NCI-H2196 treated with DMSO at 0.1 percent for 48 hours (cell line): ENCODE measurements around the gene UBL3.

ENCODE experiments used
- DNase-seq: peaks from one replicate; lab custom pipeline; 2025; ENCODE audit not compliant: unreplicated experiment; lab: John Stamatoyannopoulos, UW

The UBL3 gene

DNA sequence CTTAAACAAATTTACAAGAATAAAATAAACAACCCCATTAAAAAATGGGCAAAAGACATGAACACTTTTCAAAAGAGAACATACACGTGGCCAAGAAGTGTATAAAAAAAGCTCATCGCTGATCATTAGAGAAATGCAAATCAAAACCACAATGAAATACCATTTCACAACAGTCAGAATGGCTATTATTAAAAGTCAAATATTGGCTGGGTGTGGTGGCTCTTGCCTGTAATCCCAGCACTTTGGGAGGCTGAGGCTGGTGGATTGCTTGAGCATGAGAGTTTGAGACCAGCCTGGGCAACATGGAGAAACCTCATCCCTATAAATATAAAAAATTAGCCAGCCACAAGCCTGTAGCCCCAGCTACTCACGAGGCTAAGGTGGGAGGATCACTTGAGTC is 89.9 kb downstream of the UBL3 start:
- DNase-seq: no peak

DNA sequence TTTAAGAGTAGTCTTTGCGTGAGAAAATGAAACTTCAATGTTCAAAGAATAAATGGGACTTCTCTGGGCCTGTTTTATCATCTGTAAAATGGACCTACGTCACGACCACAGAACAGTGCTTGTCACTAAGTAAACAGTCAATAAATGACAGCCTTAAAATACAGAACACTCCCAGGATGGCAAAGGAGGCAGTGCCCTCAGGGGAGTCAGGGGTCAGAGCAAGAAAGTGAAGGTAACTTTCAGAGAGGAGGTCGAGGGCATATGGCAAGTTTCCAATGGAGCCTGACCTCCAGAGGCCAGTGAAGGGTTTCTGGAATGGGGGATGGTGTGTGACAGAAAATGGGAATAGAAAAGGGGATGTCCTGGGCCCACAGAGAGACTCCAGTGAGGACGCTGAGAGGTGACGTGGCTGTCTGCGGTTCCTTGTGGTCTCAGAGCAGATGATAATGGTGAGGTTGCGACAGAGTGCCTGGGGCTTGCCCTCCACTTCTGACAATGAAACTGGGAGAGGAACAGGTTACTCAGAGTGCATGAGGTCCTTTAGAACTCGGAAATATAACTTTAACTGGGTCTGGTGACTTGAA is 91.8 kb downstream of the UBL3 start:
- no peak for DNase-seq

DNA sequence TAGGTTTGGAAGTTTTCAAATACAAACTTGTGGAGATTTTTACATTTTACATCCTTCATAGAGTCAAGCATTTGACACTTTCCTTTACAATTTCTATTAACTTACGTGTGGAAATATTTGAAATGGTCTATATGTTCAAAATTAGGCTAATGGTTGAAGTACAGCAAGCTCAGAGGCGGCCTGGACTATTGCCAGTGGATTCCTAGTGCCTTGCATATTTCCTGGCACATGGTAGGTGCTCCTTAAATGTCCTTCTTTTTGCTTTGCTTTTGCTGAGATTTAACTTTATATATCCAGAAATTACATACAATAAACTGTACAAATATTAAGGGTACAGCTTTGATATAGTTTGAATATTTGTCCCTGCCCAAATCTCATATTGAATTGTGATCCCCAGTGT is 93.9 kb downstream of the UBL3 start:
- DNase-seq: no peak

DNA sequence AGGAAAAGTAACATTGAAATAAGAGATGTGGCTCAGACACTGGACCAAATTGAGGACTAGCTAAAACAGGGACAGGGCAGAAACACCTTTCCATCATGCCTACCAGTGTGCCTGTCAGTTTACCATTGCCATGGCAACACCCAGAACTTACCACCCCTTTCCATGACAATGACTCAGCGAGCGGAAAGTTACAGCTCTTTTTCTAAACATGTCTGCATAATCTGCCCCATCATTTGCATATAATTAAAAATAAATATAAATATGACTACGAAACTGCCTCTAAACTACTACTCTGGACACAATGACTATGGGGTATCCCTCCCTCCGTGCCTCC is 96.0 kb downstream of the UBL3 start:
- no peak for DNase-seq

DNA sequence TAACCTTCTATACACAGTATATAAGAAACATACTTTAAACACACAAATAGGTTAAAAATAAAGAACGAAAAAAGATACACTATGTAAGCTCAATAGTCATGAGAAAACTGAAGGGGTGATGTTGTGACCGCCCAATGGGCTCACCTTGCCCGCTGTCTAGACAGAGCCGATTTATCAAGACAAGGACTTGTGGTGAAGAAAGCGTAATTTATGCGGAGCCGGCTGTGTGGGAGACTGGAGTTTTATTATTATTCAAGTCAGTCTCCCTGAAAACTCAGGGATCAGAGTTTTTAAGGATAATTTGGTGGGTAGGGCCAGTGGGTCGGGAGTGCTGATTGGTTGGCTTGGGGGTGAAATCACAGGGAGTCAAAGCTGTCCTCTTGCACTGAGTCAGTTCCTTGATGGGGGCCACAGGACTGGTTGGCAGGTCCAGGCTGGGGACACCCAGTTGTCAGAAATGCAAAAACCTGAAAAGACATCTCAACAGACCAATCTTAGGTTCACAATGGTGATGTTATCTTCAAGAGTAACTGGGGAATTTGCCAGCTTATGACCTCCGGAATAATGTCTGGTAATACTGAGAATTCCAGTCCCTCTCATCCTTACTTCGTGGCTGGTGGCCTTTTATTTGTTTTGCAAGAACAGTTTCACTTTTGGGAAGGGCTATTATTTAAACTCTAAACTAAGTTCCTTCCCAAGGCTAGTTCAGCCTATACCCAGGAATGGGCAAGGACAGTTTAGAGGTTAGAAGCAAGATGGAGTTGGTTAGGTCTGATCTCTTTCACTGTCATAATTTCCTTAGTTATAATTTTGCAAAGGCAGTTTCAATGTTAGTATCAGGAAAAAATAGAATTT is 96.6 kb downstream of the UBL3 start:
- no peak for DNase-seq

DNA sequence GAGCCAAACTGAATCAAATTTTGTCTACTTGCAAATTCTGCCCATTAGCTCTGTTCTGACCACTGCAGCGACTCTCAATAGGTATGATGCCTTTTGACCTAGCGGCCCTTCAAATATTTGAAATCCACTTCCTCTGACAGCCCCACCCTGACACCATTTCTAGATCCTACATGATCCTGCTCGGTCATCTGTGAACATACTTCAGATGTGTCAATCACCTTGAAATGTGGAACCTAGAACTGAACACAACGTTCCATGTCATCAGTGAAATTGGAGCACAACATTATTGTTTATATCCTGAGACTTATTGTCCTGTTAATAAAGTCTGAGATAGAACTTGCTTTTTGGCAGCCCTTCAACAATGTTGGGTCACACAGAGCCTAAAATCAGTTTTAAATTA is 98.2 kb downstream of the UBL3 start:
- no peak for DNase-seq

DNA sequence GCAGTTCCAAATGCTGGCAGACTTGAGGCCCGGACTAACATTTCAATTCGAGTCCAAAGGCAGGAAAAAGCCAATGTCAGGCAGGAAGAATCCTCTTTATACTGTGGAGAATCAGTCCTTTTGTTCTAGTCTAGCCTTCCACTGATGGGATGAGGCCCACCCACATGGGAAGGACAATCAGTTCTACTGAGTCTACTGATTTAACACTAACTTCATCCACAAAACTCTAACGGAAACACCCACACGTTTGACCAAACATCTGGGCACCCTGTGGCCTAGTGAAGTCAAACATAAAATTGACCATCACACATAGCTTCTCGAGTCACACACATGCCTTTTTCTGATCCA is 100.3 kb downstream of the UBL3 start:
- DNase-seq: no peak

DNA sequence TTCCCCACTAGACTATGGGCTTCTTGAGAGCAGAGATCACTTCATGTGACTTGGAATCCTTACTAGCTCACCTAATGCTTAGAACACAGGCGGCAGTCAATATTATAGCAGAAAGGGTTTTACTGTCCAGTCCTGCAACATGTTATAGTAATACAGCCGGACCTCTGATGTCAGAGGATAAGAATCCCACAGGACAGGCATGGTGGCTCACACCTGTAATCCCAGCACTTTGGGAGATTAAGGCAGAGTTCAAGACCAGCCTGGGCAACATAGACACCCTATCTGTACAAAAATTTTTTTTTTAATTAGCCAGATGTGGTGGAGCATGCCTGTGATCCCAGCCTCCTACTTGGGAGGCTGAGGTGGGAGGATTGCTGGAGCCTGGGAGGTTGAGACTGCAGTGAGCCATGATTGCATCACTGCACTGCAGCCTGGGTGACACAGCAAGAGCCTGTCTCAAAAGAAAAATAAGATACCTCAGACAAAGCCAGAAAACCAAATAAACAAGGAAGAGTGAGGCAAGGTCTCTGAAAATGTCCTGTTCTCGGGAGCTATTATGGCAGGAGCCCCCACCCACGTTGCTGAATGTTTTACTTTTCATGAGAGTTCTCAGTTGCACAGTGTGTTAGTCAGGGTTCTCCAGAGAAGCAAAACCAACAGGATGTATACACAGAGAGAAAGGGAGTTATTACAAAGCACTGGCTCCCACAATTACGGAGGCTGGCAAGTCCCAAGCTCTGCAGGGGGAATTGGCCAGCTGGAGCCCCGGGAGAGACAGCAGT is 100.8 kb downstream of the UBL3 start:
- DNase-seq: no peak

DNA sequence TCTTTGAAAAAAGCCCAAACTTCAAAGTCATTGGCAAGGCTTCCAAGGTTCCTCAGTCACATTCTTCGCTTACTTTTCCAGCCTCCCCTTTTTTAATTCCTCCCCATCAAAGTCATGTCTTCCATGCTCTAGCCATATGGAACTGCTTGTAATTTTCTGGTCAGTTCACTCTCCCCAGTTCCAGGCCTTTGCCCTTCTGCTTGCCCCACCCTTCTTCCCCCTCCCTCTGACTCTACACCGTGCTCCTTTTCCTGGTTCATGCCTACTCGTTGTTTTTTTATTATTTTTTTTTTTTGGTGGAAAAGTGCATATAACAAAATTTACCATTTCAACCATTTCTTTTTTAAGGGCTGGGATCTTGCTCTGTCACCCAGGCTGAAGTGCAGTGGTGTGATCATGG is 102.3 kb downstream of the UBL3 start:
- no peak for DNase-seq

DNA sequence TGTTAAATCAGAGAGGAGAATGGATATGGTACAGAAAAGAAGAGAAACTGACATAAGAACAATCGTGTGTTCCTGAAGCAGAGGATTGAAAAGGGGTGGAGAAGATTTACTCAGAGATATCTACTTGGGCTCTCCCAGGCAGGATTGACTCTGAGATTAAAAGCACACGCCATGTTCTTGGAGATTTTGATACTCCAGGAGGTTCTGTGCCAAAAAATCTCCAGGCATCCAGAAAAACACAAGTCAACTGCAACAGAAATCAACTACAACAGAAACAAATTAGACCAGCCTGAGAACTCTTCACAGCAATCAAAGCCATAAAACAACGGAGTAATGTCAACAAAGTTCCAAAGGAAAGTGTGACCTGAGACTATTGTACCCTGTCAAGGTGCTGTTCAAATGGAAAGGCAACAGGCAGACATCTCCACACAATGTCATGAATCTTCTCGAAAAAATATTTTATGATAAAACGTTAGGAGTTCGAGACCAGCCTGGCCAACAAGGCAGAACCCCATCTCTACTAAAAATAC is 104.2 kb downstream of the UBL3 start:
- DNase-seq: no peak

DNA sequence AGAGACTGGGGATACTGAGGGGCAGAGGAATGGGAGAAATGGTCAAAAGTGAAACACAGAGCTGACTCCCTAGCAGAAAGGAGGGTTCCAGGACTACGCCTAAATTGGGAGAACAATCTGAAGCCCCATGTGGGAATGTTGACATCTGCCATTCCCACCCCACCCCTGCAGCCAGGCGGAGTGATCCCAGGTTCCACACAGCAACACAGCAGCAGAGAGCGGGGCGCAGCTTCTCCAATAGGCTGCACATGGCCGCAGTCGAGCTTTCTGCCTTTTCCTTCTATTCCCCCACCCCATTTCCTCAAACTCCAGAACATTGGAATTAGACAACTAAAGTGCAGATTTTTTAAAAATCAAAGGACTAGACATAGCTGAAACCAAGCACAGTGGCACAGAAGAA is 104.7 kb downstream of the UBL3 start:
- DNase-seq: no peak

DNA sequence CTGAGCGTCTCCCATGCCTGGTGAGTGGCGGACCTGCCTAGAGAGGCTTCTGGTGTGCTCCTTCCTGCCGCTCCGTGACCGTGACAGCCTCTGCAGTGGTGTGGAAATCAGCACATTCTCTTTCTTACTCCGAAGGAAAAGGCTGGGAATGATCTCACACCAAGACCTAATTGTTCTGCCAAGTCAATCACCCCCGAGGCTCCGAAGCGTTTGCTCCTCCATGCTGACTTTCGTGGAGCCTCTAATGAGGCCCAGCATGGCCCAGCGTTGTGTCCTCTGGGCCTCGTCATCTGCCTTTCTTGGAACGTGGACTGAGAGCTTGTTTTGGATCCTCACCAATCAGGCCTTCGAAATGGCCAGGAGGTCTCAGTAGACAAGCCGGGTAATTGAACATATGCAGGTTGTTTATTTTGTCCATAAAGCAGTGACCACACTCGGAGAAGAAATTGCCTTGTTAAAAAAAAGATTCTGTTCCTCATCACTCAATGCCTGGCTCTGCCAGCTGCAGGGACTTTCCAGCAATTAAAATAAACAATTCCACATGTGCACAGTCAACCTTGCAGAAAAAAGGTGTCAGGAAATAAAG is 107.1 kb downstream of the UBL3 start:
- DNase-seq: no peak

DNA sequence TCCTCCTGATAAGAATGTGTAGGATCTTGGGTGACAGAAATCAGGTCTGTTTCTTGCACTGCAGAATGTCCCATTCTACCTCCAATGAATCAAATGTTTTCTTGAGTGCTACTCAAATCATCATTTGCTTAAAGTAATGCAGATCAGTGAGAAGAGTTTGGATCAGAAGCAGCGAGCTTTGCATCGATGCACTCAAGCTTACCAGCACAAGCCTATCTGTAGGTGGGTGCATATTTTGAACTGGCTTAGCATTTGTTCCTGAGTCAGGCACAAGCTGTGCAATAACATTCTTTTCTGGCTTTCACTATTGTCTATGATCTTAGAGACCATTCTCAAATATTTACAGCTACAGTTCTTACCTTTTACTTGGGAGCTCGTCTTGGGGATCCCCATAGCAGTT is 109.5 kb downstream of the UBL3 start:
- no peak for DNase-seq

DNA sequence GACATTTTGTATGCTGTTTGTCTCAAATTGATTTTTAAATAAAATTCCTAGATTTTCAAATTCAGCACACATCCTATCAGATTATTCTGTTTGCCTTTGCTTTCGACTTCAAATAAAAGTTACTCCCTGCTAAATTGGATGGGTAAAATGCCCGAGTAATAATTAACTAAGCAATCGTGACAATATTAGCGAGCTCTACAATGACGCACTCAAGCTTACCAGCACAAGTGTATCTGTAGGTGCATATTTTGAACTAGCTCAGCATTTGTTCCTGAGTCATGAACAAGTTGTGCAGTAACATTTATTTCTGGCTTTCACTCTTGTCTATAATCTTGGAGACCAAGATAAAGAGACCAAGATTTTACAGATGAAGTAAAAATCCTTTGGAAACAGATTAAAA is 113.4 kb downstream of the UBL3 start:
- no peak for DNase-seq

DNA sequence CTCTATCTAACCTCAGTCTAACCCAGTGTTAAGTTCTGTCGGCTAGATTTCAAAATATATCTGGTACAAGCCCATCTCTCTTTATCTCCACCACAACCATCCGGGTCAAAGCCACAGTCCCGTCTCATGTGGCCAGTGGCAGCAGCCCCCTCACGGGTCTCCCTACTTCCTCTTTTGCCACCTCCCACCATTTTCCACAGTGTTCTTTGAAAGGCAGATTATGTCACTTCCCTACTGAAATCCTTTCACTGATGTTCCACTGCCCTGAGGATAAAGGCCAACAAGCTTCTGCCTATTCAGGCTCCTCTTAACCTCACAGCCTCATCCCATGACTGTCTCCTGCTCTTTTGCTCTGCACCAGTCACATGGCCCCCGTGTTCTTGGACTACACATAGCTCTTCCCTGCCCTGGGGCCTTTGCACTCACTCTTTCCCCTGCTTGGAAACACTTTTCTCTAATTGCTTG is 117.2 kb downstream of the UBL3 start:
- DNase-seq: no peak

DNA sequence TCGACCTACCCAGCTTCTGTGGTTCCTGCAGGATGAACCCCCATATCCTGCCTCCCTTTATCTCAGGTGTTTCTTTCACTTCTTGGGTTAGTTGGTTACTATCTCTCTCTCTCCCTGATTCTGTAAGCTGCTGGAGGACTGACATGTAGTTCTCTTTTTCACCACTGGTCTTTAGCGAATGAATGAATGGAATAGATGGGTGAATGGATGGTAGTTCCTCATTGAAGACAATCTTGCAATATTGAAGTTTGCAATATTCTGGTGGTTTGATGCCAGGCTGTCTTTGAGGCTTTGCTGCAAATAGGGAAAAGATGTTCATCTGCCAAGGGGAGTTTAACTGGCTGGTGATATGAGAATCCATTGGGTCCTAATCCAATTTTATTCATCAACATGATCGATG is 120.2 kb downstream of the UBL3 start:
- no peak for DNase-seq

DNA sequence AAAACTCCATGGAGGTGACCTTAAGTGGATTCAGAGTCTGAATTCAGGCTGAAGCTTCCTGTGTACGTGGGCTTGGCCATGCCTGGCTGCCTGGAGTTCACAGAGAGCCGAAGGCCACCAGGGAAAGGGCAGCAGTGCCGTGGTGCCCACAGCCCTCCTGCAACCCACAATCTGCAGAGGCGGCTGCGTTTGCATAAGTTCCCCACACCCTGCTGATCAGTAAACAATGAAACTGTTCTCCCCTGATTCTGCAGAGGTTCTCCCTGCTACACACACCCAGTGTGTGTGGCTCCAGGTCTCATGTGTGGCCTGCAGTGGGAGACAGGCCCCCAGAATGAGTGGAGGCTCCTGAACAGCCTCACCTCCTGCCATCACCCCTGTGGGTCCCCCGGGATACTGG is 128.0 kb downstream of the UBL3 start:
- no peak for DNase-seq

DNA sequence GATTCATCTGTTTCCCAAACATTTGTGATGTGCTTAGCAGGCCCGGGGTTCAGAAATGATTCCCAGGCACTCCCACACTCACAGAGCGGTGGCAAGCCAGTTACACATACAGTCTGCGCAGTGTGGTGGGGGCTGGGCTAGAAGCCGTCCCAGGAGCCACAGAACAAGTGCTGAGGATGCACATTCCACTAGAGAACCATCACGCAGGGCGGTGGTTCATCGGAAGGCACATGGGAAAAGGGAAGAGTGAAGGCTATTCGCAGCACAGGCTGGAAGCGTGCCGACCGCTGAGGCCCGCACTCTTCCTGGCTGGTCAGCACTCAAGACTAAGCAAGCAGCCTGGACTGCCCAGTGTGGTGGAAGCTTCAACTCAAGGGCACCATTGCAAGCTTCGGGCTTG is 128.7 kb downstream of the UBL3 start:
- DNase-seq: no peak

DNA sequence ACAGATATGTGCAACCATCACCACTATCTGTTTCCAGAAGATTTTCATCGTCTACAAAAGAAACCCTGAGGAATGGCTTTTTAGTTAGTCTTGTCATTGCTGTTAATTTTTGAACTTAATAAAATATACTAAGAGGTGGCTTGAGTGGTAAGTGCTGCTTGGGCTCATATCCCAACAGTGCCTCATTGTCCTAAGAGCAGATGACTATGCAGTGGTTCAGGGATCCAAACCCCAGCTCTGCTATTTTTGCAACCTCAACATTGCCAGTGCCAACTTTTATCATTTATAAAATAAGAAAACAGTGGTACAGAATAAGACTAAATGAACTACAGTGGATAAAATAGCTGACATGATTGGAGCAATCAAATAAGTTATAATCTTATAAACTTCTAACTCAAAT is 131.7 kb downstream of the UBL3 start:
- no peak for DNase-seq

DNA sequence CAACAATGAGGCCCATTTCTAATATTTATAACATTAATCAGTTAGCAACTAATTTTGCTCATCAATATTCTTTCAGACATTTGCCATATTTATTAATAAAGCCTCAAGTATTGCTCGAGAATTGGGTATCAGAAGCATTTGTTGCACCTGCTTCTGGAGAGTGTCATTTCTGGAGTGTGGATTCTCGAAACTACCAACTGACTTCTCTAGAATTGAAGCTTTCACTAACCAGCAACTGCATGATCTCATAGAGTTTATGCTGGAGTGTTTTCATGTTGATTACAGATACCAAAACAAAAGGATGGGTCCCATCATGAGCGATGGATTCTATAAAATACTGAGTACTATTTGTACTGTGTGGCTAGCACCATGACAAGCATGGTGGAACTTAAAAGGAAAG is 133.9 kb downstream of the UBL3 start:
- DNase-seq: no peak
